ENCODE results near the gene PIK3R2.

DNA sequence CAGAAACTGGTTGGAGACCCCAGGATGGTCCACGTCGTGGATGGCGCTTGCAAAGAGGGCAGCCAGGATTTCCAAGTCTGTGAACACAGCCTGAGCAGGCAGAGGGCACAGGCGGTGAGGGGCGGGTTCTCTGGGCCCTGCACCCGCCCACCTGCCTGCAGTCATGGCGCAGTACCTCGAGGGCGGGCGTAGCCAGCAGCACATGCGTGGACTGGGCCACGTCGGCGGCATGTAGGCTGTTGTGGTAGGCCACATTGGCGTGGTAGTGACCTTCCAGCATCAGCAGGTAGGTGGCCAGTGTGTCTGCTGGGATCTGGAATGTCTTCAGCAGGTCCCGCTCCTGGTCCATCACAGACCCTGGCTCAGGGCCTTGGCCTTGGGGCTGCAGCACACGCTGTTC lies 65.2 kb downstream of the PIK3R2 start:
- TF ChIP-seq, protein P1, sequence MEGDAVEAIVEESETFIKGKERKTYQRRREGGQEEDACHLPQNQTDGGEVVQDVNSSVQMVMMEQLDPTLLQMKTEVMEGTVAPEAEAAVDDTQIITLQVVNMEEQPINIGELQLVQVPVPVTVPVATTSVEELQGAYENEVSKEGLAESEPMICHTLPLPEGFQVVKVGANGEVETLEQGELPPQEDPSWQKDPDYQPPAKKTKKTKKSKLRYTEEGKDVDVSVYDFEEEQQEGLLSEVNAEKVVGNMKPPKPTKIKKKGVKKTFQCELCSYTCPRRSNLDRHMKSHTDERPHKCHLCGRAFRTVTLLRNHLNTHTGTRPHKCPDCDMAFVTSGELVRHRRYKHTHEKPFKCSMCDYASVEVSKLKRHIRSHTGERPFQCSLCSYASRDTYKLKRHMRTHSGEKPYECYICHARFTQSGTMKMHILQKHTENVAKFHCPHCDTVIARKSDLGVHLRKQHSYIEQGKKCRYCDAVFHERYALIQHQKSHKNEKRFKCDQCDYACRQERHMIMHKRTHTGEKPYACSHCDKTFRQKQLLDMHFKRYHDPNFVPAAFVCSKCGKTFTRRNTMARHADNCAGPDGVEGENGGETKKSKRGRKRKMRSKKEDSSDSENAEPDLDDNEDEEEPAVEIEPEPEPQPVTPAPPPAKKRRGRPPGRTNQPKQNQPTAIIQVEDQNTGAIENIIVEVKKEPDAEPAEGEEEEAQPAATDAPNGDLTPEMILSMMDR (IDR thresholded peaks at IDR 0.05; ENCODE audit: low read length), result no peak
- TF ChIP-seq EZH2 (IDR thresholded peaks at IDR 0.05; ENCODE audit: borderline replicate concordance, low read length), result no peak

Measured in OCI-LY1 (cell line).